Measurements from ENCODE around the gene TTC23L.

The TTC23L gene

DNA sequence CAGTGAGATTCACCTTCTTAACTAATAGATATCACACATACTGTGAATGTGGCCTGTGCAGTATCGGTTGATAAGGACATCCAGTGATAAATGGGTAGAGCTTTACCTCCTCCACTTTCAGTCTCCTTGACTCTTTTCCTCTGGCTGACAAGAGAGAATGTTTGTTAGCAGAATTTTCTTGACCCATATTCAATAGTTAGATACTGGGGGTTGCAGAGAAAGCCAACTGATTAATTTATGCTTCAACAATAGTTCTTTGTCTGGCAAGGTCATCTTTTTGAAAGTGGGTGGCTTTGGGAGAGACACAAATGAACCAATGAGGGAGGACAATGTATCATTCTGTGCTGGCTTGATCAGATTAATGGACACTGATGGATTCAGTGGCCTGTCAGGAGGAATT, 30.3 kb downstream of the TTC23L start:
- DNase-seq (ENCODE audit: low read depth, low spot score), result no peak

DNA sequence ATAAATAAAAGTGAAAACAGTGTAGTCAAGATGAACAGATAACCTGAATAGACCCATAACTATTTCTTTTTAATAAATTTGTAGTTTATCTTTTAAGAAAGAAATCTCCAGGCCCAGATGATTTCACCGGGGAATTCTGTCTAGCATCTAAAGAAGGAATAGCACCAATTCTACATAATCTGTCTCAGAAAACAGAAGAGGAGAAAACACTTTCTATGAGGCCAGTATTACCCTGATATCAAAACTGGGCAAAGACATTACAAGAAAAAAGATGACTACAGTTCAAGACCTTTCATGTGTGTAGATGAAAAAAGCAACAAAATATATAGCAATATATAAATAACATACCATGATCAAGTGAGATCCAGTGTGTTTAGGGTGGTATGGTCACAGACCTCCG, 31.4 kb downstream of the TTC23L start:
- no peak for DNase-seq (ENCODE audit: low read depth, low spot score)

DNA sequence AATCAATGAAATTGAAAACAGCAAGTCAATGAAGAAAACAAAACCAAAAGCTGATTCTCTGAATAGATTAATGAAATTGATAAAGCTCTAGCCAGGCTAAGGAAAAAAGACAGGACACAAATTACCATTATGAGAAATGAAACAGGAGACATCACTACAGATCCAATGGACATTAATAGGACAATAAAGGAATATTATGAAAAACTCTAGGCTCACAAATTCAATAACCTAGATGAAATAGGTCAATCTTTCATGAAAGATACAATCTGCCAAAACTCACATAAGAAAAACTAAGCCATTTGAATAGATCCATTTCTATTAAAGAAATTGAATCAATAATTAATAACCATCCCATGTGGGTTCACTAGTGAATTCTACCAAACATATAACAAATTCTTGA, 37.3 kb downstream of the TTC23L start:
- DNase-seq (ENCODE audit: low read depth, low spot score), result no peak

DNA sequence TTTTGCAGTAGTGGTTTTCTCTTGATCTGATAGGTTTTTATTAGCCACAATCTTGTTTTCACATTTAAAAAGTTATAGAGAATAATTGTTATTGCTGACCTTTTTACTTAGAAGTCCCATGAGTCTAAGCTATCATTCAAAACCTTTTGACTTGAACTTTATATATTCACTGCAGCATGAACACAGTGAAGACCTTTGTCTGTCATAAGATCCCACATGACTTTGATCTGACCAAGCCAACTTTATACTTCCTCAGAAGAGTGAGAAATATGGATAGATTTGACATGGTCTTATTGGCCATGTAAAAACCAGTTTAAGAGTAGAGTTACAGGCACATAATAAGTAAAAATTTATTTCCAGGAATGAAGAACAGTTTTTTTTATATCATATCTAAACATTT, 42.3 kb downstream of the TTC23L start:
- DNase-seq (ENCODE audit: low read depth, low spot score), result no peak

DNA sequence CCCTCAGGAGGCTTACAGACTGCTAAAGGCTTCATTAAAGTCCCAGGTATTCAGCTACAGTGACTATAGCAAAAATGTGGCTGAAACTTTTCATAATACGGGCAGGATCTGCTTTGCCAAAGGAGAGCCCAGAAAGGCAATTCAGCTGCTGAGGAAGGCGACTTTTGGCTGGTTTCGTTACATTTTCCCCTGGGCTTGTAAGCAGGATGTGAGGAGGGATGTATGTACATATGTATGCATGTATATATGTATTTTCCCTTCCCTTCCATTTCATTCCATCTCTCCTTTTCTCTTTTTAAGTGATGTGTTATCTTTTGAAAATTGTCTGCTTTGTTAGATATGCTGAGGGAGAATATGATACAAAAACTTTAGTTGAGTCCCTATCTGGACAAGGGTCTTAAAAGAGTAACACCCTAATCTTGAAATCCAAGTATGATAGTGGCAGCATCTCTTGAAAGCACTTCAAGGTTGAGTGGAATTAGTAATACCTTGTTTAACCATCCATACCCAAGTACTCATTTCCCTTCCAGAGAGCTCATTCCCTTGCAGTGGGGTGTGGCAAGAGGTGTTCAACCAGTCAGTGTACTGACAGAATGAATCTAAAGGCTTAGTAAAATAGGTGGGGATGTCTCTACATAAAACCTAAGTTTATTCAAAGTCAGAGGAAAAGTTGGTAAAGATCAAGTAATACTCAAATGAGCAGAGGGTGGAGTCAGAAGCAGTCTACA, 47.6 kb downstream of the TTC23L start:
- no peak for DNase-seq (ENCODE audit: low read depth, low spot score)

DNA sequence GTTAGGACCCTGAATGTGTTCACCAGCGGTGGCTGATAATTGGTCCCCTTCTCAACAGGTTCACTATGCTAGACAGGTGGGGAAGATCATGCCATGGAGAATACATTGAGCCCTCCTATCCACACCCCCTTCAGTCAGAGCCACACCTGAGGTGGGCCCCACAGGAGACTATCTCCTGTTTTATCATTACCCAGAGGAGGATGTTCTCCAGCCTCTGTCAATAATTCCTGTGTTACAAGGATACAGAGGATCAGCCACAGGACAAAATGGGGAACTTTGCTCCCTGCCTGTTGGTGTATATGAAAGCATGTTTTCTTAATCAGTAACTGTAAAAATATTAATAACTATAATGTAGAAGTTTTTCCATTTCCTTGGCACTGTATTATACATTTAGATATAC, 50.4 kb downstream of the TTC23L start:
- no peak for DNase-seq (ENCODE audit: low read depth, low spot score)

DNA sequence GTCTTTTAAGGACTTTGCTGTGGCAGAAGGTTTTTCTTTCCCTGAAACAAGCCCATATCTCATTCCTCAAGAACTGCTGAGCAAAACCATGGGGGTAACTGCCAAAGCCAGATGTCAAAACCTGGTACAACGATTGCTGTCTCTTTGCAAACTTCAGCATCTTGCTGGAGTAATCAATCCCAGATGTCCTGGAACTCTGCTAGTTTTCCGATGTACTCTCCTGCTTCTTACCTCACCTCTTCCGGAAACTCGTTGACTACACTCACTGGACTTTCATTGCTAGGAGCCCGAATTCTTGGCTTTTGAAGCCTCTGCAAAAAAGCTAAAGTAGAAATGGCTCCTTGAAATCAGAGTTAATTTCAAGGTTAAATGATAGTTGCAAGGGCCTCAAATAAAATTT, 53.0 kb downstream of the TTC23L start:
- DNase-seq (ENCODE audit: low read depth, low spot score), result peak; percentile 67

DNA sequence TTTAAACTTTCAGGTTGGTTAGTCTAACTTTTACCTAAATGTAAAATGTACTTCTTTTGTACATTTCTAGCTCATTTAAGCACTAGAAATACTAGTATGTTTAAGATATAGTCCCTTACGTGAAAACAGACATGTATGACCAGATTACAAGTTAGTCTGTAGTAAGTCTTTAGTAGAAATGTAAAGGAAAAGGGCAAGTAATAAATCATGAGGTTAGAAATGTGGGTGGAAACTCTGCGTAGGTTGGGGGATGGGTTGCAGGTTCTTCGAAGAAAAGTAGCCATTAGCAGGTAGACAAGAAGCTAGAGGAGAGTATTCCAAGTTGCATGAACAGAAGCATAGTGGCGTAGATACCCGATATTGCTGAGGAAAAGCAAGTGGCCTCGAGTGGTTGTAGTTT, 53.5 kb downstream of the TTC23L start:
- DNase-seq (ENCODE audit: low read depth, low spot score), result no peak

DNA sequence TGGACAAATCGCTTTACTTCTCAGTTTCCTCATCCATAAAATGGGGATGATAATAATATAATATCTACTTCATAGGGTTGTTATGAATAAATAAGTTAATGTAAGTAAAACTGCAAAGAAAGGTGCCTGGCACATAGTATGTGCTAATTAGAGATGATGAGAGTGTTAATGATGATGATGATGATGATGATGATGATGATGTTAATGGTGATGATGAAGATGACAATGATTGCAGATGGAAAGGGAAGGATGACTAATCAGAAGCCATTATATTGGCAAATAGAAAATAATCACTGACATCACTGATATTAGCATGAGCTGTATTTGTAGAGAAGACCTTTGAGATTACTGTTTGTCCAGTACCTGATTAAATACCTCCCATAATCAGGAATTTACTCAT, 55.8 kb downstream of the TTC23L start:
- no peak for DNase-seq (ENCODE audit: low read depth, low spot score)

DNA sequence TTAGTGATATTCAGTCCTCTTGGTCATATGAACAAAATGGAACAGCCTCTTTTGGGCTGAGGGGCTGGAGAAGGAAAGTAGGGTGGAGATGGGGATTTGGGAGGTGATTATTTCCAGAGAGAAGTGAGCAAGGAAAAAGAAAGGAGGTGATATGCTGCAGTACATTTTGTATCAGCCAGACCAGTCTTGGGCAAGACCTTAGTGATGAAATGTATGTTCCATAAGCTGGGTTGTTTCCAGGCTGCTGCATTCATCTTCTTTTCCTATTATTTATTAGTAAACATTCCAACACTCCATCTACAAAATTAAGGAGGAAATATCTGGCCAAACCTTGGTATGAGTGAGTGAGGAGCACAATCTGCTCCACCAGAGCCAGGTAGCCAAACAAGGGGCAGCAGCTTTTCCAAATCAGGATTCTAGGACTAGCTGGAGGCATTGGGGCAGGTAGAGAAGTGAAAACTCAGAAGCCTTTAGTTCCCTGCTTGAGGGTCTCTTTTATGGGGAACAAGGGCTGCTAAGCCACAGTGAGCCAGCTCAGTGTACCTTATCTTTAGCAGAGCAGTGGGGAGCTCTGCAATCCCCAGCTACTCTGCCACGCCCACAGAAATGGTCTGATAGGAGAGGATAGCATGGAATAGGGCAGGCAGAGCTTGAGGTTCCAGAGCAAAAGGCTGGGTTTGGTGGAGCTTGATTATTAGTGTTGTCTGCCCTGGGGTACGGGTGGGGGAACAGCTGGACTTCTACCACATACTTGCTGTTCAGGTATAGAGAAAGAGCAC, 56.9 kb downstream of the TTC23L start:
- no peak for DNase-seq (ENCODE audit: low read depth, low spot score)

DNA sequence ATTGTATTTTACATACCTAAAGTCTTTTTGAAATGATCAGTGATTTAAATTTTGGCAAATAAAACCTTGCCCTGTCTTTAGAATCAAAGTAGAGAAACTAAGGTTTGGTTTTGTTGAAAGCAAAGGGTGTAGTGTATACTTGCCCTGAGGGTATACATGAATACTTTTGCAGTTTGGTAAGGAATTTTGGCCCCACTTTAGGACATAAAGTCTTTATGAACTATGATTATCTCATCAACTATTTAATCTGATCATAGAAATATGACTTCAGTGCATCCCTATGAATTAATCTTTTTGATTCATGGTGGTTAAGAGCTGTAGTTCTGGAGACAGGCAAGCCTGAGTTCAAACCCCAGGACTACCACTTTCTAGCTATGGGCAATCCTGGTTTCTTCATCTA, 58.7 kb downstream of the TTC23L start:
- no peak for DNase-seq (ENCODE audit: low read depth, low spot score)

DNA sequence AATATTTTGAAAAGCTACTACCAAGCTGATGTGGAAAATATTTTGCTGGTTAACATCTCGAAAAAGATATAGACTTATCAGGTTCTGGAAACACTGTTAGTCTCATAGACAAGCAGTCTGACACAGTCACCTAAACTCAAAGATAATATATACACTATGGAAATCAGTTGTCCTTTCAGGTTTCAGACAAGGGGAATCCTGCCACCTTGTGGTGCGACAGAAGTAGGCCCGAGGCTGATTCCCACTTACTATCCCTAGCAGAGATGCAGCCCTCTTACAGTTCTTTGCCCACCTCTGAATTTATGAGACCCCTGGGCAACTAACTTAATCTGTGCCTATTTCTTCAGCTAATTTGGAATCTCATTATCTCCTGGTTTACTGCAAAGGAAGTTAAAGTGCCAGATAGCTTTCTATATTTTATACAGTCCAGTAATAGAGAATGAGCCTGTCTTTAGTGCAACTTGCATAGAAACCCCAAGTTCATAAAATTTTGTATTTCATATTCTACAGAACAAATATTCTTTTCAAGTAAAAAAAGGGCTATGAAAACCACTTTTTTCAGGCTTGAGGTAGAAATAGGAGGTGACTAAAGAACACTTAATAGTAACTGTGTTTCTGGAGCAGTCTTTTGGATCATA, 59.4 kb downstream of the TTC23L start:
- DNase-seq (ENCODE audit: low read depth, low spot score), result peak; percentile 41

DNA sequence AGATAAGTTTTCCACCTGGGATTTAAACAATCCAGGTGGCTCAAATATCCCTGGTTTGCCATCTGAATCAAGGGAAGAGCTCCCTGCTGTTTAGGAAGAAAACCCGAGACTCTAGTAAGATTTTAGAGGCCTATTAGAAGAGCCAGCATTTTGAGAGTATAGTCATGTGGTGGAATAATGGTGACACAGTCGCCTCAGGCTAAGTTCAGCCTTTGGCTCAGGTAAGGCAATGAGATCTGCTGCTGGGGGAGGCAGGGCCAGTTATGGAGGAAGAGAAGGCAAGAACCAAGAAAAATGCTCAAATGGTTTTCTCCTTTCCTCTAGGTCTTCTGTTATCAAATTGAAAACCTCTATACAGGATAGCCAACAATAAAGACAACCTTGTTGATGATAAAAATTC, 60.1 kb downstream of the TTC23L start:
- DNase-seq (ENCODE audit: low read depth, low spot score), result no peak

DNA sequence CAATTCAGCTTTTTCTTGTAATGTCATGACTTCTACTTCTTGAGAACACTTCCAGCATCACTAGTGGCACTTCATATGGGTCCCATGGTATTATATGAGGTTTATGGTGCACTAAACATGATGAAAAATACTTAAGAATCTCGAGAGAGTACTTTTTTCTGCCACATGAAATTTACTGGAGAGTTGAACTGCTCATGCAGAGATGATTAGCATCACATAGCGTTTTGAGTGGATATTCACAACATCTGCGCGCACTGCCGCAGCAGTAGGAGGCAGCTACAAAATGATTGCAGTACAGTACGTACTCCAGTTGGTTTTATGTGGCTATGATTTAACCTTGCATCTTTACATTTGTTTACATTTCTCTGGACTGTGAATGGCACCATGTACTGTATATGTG, 61.7 kb downstream of the TTC23L start:
- DNase-seq (ENCODE audit: low read depth, low spot score), result no peak

DNA sequence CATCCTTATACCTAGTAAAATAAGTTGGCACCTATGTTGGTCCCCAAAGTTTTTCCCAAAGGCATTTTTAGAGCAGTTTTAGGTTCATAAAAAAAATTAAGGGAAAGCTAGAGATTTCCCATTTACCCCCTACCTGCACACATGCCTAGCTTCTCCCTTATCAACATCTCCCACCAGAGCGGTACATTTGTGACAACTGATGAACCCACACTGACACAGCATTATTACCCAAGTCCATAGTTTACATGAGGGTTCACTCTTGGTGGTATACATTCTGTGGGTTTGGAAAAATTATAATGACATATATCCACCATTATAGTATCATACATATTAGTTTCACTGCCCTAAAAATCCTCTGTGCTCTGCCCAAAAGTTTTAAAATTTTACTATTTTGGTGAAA, 64.3 kb downstream of the TTC23L start:
- no peak for DNase-seq (ENCODE audit: low read depth, low spot score)

DNA sequence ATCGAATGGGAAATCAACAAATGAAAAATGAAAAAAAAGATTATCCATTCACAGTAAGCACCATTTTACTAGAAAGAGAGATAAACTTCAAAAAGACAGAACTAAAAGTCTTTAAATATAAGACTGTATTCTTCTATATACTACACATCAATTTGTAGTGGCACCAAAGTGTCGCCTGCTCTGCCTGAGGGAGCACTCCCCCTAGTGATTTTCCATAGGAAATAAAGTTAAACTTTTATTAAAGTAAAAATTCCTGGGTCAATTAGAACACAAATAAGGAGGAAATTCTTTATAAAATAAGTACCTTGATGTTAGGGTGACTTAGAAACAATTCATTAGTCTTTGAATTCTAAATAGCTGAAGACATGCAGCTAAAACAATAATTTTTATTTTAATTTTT, 66.6 kb downstream of the TTC23L start:
- no peak for DNase-seq (ENCODE audit: low read depth, low spot score)

DNA sequence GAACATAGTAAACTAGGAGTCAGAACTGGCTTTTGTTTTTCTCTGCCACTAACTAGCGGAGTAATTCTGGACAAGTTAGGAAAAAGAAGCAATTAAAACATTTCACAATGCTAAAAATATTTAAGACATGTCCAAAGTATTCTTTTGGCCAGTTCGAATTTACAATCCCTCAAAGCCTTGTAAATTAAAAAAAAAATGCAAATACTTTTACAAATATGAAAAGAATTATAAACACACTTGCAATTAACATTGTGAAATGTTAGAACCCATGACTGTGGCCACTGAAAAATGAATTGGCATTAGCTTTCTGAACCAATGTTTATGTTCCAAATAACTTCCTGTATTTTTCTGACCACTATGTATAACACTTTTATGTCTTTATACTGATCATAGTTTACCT, 74.1 kb downstream of the TTC23L start:
- no peak for DNase-seq (ENCODE audit: low read depth, low spot score)

DNA sequence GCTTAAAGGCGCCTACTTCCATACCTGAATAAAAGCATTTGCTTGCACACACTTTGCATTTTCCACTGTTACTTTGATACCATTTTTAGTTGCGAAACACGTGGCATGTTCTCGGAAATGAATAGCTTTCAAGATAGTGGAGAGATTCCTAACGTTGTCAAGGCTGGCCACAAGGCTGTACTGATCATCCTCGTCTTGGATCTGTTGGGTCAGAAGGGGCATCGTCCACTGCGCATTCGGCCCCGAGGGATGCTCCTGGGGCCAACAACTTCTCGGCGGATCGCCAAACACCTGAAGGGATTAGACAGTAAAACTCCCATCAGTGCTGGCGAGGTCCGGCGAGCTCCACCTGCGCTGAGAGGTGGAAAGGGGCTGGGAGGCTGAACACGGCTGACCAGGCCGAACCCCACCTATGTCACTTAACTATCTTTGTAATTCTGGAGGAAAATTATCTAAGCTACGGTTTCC, 75.7 kb downstream of the TTC23L start:
- no peak for DNase-seq (ENCODE audit: low read depth, low spot score)

DNA sequence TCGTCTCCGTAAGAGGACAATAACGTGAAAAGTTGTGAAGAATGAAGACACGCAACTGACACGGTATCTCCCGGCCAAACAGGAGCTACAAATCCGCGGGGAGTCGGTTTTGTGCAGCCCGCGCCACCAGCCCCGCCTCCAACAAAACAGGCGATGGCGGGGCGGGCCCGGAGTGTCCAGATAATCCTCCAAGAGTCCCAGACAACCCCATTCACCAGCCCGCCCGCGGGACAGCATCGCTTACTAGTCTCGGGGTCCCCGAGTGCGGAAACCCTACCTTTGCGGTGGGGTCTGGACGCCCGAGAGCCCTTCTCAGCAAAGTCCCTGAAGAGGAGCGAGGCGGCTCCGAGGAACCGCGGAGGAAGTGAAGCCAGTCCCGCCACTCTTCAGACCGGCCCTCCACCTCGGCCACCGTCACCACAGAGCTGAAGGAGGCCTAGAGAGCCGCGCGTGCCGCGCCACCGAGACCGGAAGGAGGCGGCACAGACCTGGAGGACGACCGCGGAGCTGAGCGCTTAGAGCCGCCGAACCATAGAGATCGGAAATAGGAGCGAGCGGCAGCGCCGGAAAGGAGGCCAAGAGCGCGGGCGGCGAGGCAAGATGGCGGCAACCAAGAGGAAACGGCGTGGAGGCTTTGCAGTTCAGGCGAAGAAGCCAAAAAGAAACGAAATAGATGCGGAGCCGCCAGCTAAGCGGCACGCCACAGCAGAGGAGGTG, 76.3 kb downstream of the TTC23L start, which contains the start of the genes BRIX1 and RAD1:
TSS of gene BRIX1 (plus strand) at position 573 of the 717 bp plus-strand sequence. CDS start at position 601, 28 bp downstream.
TSS of gene RAD1 (minus strand) at position 366 of the 717 bp plus-strand sequence. CDS start 612 bp downstream, outside the sequence.
- DNase-seq (ENCODE audit: low read depth, low spot score), result peak; percentile 92

DNA sequence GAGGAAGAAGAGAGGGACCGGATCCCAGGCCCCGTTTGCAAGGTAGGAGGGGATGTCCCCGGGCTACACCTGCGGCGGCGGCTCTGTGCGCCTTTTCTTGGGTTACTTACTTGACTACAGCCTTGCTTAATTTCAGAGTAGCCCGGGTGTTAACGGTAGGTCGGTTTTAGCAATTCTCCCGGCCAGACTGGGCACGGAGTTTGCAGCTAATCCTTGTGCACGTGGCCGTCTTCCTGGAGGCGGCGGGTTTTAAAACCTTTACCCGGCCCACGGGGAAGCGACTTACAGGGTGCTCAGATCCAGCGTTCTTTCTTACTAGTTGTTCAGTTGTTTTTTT, 76.9 kb downstream of the TTC23L start:
- DNase-seq (ENCODE audit: low read depth, low spot score), result no peak

DNA sequence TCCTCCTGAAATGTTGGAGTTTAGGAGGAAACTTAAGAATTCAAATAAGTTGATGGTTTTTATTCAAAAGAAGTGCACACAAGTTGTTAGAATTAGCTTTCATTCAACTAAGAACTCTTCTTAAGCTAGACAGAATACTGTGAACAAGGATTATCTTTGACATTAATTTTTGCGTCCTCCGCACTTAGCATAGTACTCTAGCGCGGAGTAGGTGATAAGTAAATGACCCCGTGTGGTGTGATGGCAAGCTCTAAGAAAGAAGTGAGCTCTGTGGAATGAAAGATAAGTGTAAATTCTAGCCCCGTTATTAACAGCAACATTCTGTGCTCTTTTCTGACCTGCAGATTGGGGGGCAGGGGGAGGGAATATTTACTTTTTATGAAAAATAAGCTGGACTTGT, 77.6 kb downstream of the TTC23L start:
- no peak for DNase-seq (ENCODE audit: low read depth, low spot score)

DNA sequence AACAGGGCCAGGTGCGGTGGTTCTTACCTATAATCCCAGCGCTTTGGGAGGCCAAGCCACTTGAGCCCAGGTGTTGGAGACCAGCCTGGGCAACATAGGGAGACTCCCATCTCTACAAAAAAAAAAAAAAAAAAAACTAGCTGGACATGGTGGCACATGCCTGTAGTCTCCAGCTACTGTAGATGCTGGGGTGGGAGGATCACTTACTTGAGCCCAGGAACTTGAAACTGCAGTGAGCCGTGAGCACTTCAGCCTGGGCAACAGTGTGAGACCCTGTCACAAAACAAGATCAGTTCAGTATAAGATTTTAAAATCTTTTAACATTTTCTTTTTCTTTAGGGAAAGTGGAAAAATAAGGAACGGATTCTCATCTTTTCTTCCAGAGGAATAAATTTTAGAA, 79.1 kb downstream of the TTC23L start:
- no peak for DNase-seq (ENCODE audit: low read depth, low spot score)

All from smooth muscle cell of the brain vasculature (primary cell).